GM10248 (cell line): ENCODE results near the gene HDDC3.
"Not testable (repeated sequence)": the region's sequence is repeated elsewhere in the genome, so short reads cannot be mapped to it uniquely, and the experiment has no call there.

Experiments used
- CTCF ChIA-PET: fragments of 300-600 bp; sonication (Branson Sonifier 250); formaldehyde crosslinking; extraction: SDS; loops from one replicate; lab custom pipeline; 2021; ENCODE audit warnings: antibody characterized with exemption; lab: Yijun Ruan, JAX
- POLR2A ChIA-PET: fragments of 350-650 bp; sonication (Branson Sonifier 250); formaldehyde crosslinking; extraction: SDS; loops from one replicate; lab custom pipeline; 2020; ENCODE audit warnings: antibody characterized with exemption; lab: Yijun Ruan, JAX
- DNase-seq: peaks from one replicate; pipeline ENCODE4 v3.0.0; 2012; ENCODE audit errors: extremely low spot score
- CTCF ChIP-seq: IDR thresholded peaks from 2 replicates; pipeline ENCODE4 v1.5.1; 2012; ENCODE audit warnings: mild to moderate bottlenecking, low read depth; ENCODE audit errors: extremely low read depth, missing control alignments, control extremely low read depth

Gene HDDC3

GRCh38 chr15:90929246-90930019 lies 2.9 kb downstream of the HDDC3 start:
- TF ChIP-seq CTCF, result no peak
- CTCF ChIA-PET, result interaction anchor here (1.1 to 16.6 kb wide), 6 partner anchors 12 to 610 kb away, joined by 5 to 447 read pairs (median 34); partner anchors contain the start of genes MAN2A2 and RCCD1
- no peak for DNase-seq
- POLR2A ChIA-PET, result no interaction called here

- POLR2A ChIA-PET, CTCF ChIA-PET, DNase-seq: not testable (repeated sequence)
Measured at GRCh38 chr15:90928106-90928505, 4.2 kb downstream of the HDDC3 start.

DNA sequence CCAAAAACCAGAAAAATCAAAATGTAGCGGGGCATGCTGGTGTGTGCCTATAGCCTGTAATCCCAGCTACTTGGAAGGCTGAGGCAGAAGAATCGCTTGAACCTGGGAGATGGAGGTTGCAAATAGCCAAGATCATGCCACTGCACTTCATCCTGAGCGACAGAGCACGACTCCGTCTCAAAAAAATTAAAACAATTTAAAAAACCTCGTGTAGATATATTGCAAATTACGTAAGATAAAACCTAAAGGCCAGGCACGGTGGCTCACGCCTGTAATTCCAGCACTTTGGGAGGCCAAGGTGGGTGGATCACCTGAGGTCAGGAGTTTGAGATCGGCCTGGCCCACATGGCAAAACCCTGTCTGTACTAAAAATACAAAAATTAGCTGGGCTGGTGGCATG lies 5.6 kb downstream of the HDDC3 start:
- CTCF ChIA-PET, result interaction anchor here (6.6 to 7.3 kb wide), 2 partner anchors 7 to 25 kb away, joined by 45 to 113 read pairs; partner anchors contain the start of genes HDDC3, MAN2A2 and UNC45A
- POLR2A ChIA-PET, result not testable (repeated sequence)

GRCh38 chr15:90924375-90924774 lies 8.0 kb downstream of the HDDC3 start:
- no peak for TF ChIP-seq CTCF
- peak; percentile 79 for DNase-seq
- ChIA-PET POLR2A (no interaction called here), CTCF (interaction anchor here (1.0 to 7.3 kb wide), 4 partner anchors 9 to 109 kb away, joined by 3 to 113 read pairs (median 24); partner anchors contain the start of genes HDDC3, MAN2A2 and UNC45A)

More for the DNA sequence above, 5.6 kb downstream of the HDDC3 start:
- DNase-seq, result not testable (repeated sequence)

DNA sequence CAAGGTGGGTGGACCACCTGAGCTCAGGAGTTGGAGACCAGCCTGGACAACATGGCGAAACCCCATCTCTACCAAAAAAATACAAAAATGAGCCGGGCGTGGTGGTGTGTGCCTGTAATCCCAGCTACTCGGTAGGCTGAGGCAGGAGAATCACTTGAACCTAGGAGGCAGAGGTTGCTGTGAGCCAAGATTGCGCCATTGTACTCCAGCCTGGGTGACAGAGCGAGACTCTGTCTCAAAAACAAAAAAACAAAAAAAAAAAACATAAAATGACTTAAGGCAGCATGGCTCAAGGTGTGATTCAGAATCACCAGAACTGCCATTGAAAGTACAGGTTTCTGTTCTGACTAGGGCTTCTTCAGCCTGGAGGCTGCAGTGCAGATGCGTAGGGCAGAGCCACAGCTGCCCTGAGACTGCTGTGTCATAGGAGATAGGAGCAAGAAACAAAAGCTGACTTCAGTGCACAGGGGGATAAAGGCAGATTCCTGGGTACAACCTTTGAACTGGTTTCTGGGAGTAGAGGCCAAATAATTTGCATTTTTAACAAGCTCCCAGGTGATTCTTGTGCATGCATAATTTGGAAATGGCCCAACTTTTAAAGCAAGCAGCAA lies 9.5 kb downstream of the HDDC3 start:
- DNase-seq, result peak; percentile 71

GRCh38 chr15:90921887-90922286 lies 10.5 kb downstream of the HDDC3 start:
- ChIA-PET POLR2A (interaction anchor here (1.3 kb wide), 1 partner anchor 19 kb away, joined by 3 read pairs; the partner anchor contains the start of gene MAN2A2), CTCF (interaction anchor here (1.2 to 7.3 kb wide), 4 partner anchors 11 to 35 kb away, joined by 3 to 113 read pairs (median 26); partner anchors contain the start of genes HDDC3, MAN2A2 and UNC45A)
- TF ChIP-seq CTCF, result no peak
- no peak for DNase-seq

More for the DNA sequence above, 9.5 kb downstream of the HDDC3 start:
- ChIA-PET POLR2A (interaction anchor here (0.7 kb wide), 1 partner anchor 73 kb away, joined by 4 read pairs; no protein-coding TSS in a partner anchor), CTCF (interaction anchor here (1.0 to 7.3 kb wide), 4 partner anchors 11 to 36 kb away, joined by 3 to 113 read pairs (median 26); partner anchors contain the start of genes HDDC3, MAN2A2 and UNC45A)

DNA sequence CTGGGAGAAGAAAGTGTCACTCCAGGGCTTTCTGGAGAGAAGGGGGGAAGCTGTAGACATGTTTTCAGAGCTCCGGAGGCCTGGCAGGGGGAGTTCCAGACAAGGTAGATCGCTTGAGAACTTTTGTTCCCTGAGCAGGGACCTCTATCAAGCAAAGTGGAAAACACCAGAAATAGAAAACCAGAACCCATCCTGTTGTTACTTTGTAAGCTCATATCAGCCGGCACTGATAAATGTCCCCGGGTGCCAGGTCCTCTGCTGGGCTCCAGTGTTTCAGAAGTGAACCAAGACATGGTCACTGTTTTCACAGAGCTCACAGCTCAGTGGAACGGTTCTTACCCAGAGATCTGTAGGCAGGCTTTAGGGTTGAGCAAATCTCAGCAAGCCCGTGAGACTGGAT lies 13.5 kb downstream of the HDDC3 start:
- CTCF ChIA-PET, result interaction anchor here (0.8 to 4.8 kb wide), 4 partner anchors 14 to 33 kb away, joined by 3 to 38 read pairs (median 4); partner anchors contain the start of genes HDDC3, MAN2A2 and UNC45A
- POLR2A ChIA-PET, result interaction anchor here (0.6 kb wide), 1 partner anchor 53 kb away, joined by 7 read pairs; no protein-coding TSS in a partner anchor
- no peak for TF ChIP-seq CTCF
- no peak for DNase-seq
